Muscle of leg (tissue), 11 donors: Measurements from ENCODE around the gene CNTN4. TPM values are rescaled to one million over a fixed set of nuclear protein-coding genes. Genes with fewer than 3 reads are reported as not detected.
"Not testable (repeated sequence)": the region's sequence is repeated elsewhere in the genome, so short reads cannot be mapped to it uniquely, and the experiment has no call there.

Source experiments
- DNase-seq: peaks from one replicate; pipeline ENCODE4 v3.0.0; 2013
- H3K27ac ChIP-seq: one replicate; pipeline ENCODE4 v1.5.1; 2013; ENCODE audit warnings: mild to moderate bottlenecking, low read length, control low read depth
- H3K27me3 ChIP-seq: one replicate; pipeline ENCODE4 v1.6.1; 2013; ENCODE audit warnings: low read length; ENCODE audit not compliant: control insufficient read depth, insufficient read depth
- H3K36me3 ChIP-seq: one replicate; pipeline ENCODE4 v1.6.1; 2013; ENCODE audit warnings: low read length; ENCODE audit not compliant: control insufficient read depth, insufficient read depth
- H3K4me1 ChIP-seq: one replicate; pipeline ENCODE4 v1.6.1; 2013; ENCODE audit warnings: low read length; ENCODE audit not compliant: control insufficient read depth, insufficient read depth
- H3K4me3 ChIP-seq: one replicate; pipeline ENCODE4 v1.5.1; 2013; ENCODE audit warnings: low read length, control low read depth
- H3K9me3 ChIP-seq: replicated peaks from 2 replicates; pipeline ENCODE4 v1.6.1; 2013; ENCODE audit warnings: low read depth, low read length; ENCODE audit not compliant: control insufficient read depth
- WGBS: methylation state at CpG from one replicate; pipeline ENCODE4 v1.1.5; 2013; ENCODE audit warnings: missing lambda C conversion rate; ENCODE audit not compliant: insufficient coverage; 5-methylcytosine and 5-hydroxymethylcytosine counted together
- polyA plus RNA-seq, 8 donors: library from polyadenylated mRNA; unstranded; fragments of 120-200 nt; gene quantifications; one replicate each; pipeline versions ENCODE4 v1.2.1 to v1.2.3, GENCODE V29; 2013; ENCODE audit warnings: inconsistent platforms in 1 of 8, low replicate concordance in 1 of 8; ENCODE audit not compliant: insufficient read length in 8 of 8, insufficient read depth in 1 of 8
- total RNA-seq: library from RNA; stranded (reverse); fragments of 120-200 nt; gene quantifications from one replicate; pipeline ENCODE4 v1.2.4, GENCODE V29; 2013

CNTN4 gene
- total and polyA plus RNA-seq, 9 donors, result 3.0 to 16.3 (median 5.9) TPM

DNA sequence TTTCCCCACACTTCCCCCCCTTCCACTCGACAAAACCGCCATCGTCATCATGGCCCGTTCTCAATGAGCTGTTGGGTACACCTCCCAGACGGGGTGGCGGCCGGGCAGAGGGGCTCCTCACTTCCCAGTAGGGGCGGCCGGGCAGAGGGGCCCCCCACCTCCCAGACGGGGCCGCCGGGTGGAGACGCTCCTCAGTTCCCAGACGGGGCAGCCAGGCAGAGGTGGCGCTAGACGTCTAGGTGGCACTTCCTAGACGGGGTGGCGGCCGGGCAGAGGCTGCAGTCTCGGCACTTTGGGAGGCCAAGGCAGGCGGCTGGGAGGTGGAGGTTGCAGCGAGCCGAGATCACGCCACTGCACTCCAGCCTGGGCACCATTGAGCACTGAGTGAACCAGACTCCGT lies 818.0 kb downstream of the CNTN4 start:
- H3K36me3 ChIP-seq, H3K27me3 ChIP-seq, DNase-seq, H3K4me3 ChIP-seq, H3K9me3 ChIP-seq, H3K4me1 ChIP-seq, H3K27ac ChIP-seq: not testable (repeated sequence)
- WGBS, result 100% methylated on average over 3 of the region's 25 CpGs

DNA sequence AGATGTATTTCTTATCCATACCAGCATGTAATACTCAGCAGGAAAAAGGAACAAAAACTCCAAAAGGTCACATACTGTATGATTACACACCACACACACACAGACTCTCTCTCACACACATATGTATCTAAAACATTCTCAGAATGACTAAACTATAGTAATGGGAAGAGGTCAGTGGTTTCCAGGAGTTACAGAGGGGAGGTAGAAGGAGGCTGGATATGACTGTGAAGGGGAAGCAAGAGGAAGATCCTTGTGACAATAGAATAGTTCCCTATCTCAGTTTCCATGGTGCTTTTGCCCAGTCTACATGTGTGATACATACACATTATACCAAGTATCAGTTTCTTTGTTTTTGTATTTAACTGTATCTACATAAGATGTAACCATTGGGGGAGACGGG lies 821.4 kb downstream of the CNTN4 start:
- no peaks in the 10 kb centered on the region for H3K36me3 ChIP-seq
- DNase-seq, result no peak
- no peak overlapping the region for H3K4me3 ChIP-seq
- H3K27ac ChIP-seq, result no peak overlapping the region
- WGBS, result no CpG with 5 or more reads among the region's 1 CpG
- H3K4me1 ChIP-seq, result no peaks in the 10 kb centered on the region
- H3K27me3 ChIP-seq, result no peaks in the 10 kb centered on the region
- H3K9me3 ChIP-seq, result peaks cover 3% of the 10 kb centered on the region

DNA sequence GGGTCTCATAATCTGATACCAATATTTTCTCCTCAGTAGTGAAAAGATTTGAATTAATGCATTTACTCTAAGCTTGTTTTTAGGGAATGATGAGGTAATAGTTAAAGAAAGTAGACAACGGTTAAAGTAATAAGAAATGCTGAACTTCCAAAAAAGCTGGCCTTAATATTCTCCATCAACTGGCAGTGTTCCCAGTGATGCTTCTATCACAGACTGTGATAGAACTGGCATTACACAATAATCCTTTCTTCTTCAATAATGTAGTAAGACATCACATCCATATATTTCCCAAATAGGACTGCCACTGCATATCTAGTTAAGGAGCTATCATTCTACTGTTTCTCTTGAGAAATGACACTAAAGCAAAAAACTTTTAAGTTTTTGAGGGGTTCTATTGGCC lies 822.8 kb downstream of the CNTN4 start:
- Histone ChIP-seq H3K27me3 (no peaks in the 10 kb centered on the region), H3K27ac (no peak overlapping the region), H3K4me3 (no peak overlapping the region), H3K36me3 (no peaks in the 10 kb centered on the region), H3K4me1 (no peaks in the 10 kb centered on the region), H3K9me3 (peaks cover 3% of the 10 kb centered on the region)
- peak; percentile 32 for DNase-seq
- WGBS, result no CpG with 5 or more reads among the region's 1 CpG

DNA sequence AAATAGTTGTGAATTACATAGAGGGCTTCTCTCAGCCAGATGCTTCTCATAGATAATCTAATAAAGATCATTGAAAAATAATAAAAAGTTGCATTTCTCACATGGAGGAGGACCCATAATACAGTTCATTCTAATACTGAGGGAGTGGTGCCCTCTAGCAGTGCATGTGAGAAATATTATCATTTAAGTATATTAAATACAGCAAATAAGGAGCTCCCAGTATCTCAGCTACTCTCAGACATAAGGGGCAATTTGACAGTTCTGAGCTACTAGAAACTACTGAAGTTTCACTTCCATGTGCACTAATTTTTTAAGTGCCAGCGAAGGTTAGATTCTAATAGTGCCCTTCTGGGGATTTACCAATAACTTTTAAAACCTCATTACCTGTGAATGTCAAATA lies 823.2 kb downstream of the CNTN4 start:
- no peaks in the 10 kb centered on the region for H3K36me3 ChIP-seq
- peaks cover 3% of the 10 kb centered on the region for H3K9me3 ChIP-seq
- H3K27me3 ChIP-seq, result no peaks in the 10 kb centered on the region
- no peak overlapping the region for H3K27ac ChIP-seq
- no CpG with 5 or more reads among the region's 1 CpG for WGBS
- no peaks in the 10 kb centered on the region for H3K4me1 ChIP-seq
- peak; percentile 67 for DNase-seq
- no peak overlapping the region for H3K4me3 ChIP-seq

DNA sequence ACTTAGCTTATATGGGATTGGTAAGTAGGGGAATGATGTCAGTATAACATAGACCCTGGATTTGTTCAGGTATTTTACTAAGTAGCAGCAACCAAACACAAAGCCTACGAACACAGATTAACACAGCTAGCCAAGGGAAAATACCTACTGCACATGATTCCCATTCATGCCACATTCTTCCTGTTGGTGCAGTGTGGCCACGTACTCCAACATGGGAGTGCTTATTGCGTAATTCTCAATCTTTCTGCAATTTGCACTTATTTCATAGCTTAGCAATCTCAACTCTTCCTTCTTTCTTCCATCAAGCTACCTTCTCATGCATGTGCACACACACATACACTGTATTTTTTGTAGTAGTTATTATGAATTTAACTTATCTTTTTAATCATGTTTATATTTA lies 824.7 kb downstream of the CNTN4 start:
- H3K36me3 ChIP-seq, result no peaks in the 10 kb centered on the region
- H3K4me1 ChIP-seq, result no peaks in the 10 kb centered on the region
- H3K27me3 ChIP-seq, result no peaks in the 10 kb centered on the region
- WGBS, result 78% methylated on average over 1 of the region's 3 CpGs
- no peak for DNase-seq
- no peak overlapping the region for H3K4me3 ChIP-seq
- no peak overlapping the region for H3K27ac ChIP-seq
- H3K9me3 ChIP-seq, result peaks cover under 1% of the 10 kb centered on the region

DNA sequence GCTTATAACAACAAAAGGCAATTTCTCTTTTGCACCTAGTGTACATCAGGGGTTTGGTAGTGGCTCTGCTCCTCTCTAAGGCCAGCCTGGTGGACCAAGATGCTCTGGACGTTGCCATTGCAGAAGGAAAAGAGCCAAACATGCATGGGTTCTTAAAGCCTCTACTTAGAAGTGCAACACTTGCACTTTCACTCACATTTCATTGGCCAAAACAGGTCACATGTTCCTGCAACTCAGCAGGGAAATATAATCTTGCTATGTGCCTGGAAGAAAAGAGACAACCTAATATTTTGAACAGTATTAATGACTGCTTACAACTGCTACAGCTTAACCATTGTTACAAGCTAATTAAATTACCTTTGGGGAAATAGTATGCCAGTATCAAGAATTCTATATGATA lies 828.6 kb downstream of the CNTN4 start:
- Histone ChIP-seq H3K36me3 (no peaks in the 10 kb centered on the region), H3K4me1 (no peaks in the 10 kb centered on the region), H3K4me3 (no peak overlapping the region), H3K9me3 (no peaks in the 10 kb centered on the region), H3K27ac (no peak overlapping the region), H3K27me3 (no peaks in the 10 kb centered on the region)
- DNase-seq, result no peak
- WGBS, result no CpG with 5 or more reads among the region's 1 CpG

DNA sequence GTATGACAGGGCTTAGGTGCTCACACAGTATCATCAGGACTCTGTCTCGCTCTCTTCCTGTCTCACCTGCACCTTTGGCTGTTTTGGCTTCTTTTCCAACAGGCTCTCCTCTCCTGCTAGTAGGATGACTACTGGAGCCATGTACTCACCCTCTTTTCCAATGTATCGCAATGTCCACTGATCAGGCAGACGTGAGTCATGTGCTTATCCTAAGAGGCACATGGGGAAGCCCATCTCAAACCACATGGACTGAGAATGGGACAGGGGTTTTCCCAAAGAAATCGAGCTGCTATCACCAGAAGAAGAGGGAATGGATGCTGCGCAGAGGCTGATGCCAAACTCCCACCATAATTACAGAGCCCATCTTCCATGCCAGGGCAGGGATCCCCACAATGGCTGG lies 830.9 kb downstream of the CNTN4 start:
- H3K9me3 ChIP-seq, result no peaks in the 10 kb centered on the region
- H3K4me1 ChIP-seq, result no peaks in the 10 kb centered on the region
- no peak overlapping the region for H3K4me3 ChIP-seq
- 85% methylated on average over 2 of the region's 5 CpGs for WGBS
- no peaks in the 10 kb centered on the region for H3K27me3 ChIP-seq
- no peak overlapping the region for H3K27ac ChIP-seq
- no peak for DNase-seq
- no peaks in the 10 kb centered on the region for H3K36me3 ChIP-seq

DNA sequence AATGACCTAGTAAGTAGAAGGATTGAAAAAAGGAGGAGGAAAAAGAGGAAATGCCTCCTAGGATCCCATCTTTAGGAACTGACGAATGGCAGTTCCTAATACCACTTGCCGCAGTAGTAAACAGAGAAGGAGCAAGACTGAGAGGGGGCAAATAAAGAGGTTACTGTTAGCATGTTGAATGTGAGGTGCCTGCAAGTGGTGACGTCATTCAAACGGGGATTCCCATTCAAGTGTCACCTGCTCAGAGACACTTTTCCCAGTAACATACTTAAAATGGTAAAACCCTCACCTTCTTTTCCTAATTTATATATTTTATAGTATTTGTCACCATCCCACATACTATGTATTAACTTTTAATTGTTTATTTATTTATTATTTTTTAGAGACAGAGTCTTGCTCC lies 832.6 kb downstream of the CNTN4 start:
- H3K27ac ChIP-seq, result no peak overlapping the region
- 85% methylated on average over 2 of the region's 4 CpGs for WGBS
- no peaks in the 10 kb centered on the region for H3K9me3 ChIP-seq
- H3K36me3 ChIP-seq, result no peaks in the 10 kb centered on the region
- no peak overlapping the region for H3K4me3 ChIP-seq
- no peaks in the 10 kb centered on the region for H3K27me3 ChIP-seq
- no peaks in the 10 kb centered on the region for H3K4me1 ChIP-seq
- DNase-seq, result no peak

DNA sequence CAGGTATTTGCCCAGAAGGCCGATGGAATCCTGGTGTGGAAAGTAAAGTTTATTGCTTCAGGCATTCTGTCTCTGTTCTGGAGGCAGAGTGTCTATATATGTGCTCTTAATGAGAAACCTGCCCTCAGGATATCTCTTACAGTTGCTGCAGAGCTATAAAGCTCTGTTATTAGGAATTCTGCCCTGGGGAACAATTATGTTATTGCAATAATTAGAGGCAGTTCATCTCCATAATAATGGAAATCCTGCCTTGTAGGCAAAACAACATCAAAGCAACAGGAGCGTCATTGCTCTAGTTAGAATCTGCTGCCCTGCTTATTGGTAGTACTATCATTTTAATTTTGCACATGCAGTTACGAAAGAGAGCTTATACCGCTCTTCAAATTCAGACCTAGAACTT lies 835.9 kb downstream of the CNTN4 start:
- H3K4me1 ChIP-seq, result no peaks in the 10 kb centered on the region
- H3K36me3 ChIP-seq, result no peaks in the 10 kb centered on the region
- no peak for DNase-seq
- no peaks in the 10 kb centered on the region for H3K9me3 ChIP-seq
- 81% methylated on average over 4 of the region's 4 CpGs for WGBS
- no peaks in the 10 kb centered on the region for H3K27me3 ChIP-seq
- no peak overlapping the region for H3K27ac ChIP-seq
- H3K4me3 ChIP-seq, result no peak overlapping the region

DNA sequence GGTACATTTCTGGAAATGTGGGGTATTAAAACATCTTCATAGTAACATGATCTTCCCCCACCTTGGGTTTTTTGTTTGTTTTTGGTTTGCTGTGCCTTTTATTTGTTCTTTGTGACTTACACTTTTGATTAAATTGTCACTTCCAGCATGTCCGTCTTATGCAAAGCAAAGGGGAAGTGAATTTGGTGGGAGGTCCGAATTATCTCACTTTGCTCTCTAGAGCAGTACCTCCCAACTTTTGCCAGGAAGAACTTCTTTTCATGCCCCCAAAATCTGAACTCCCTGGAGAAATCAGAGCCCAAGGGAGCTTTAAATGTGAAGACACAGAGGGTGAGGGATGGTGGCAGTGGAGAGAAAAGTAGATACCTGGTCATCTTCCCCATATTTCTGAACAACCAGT lies 838.4 kb downstream of the CNTN4 start:
- Histone ChIP-seq H3K27ac (no peak overlapping the region), H3K36me3 (no peaks in the 10 kb centered on the region), H3K4me1 (no peaks in the 10 kb centered on the region), H3K27me3 (no peaks in the 10 kb centered on the region), H3K9me3 (no peaks in the 10 kb centered on the region), H3K4me3 (no peak overlapping the region)
- no CpG with 5 or more reads among the region's 2 CpGs for WGBS
- no peak for DNase-seq

DNA sequence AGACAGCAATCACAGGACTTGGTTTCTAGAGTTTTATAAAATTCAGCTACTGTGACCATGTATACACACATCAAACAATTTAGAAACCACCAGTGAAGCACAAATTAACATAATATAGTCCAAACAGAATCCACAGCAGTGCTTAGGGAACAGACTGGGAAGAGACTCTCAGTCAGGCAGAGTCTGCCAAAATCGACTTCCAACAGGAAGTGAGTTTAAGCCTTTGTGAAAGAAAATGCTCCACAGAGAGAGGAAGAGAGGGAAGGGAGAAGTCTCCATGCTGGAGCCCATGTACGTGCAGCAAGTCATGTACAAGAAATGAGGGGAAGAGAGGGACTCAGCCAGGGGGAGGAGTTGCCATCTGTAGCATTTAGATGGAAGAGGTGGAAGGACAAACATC lies 838.9 kb downstream of the CNTN4 start:
- peak; percentile 91 for DNase-seq
- Histone ChIP-seq H3K4me3 (no peak overlapping the region), H3K4me1 (no peaks in the 10 kb centered on the region), H3K27ac (no peak overlapping the region), H3K27me3 (no peaks in the 10 kb centered on the region), H3K36me3 (no peaks in the 10 kb centered on the region), H3K9me3 (no peaks in the 10 kb centered on the region)
- WGBS, result 0% methylated on average over 2 of the region's 2 CpGs
